NOMO-1 treated with DMSO at 0.1 percent for 48 hours (cell line): ENCODE data around the gene PTPRD.
"Not testable (repeated sequence)": the region's sequence is repeated elsewhere in the genome, so short reads cannot be mapped to it uniquely, and the experiment has no call there.

Source experiments
- DNase-seq: peaks from one replicate; lab custom pipeline; 2025; ENCODE audit not compliant: unreplicated experiment; lab: John Stamatoyannopoulos, UW

PTPRD gene

DNA sequence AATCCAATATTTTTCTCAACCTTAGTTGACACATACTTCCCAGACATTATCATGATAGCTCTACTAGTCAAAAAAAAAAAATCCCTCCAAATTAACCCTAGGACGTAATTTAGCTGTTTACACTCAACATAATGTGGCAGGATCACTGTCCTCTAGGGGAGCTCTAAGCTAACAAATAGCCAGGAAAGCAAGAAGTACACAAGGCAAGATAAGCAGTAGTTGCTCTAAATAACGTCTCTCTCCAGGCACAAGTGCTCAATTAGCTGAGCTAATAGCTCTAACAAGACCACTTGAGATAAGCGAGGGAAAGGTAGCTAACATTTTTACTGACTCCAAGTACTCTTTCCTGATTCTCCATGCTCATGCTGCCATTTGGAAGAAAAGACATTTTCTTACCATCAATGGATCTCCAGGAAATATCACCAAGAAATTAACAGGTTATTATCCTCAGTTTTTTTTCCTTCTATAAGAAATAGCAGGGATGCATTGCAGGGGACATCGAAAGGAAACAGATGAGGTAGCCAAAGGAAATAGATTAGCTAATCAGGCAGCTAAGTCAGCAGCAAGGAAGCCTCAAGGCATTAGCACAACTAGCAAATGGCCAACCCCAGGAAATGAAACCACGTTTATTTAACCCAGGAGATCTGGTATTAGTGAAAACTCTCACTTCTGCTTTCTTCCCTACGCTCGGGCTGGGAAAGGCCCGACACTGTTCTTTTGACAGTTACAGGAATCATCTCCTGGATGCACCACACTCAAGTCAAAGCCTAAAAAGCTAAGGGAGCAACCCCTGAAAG lies 614.1 kb downstream of the PTPRD start:
- no peak for DNase-seq

DNA sequence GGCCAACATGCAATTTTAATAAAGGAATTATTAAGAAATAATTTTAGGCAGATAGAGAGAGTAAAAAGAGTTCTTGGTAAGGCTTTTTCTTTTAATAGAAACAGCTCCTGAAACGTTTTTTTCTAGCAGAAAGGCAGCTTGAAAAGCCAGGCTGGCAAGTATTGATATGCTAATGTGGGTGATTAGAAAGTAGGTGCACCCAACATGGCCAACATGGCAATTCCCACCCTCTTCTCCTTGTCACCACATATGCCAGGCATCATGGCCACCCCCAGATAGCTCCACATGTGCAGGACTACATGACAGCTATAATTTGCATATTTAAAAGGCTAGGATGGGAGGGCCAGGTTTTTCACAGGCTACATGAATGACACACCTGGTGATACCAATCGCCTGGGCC lies 615.2 kb downstream of the PTPRD start:
- no peak for DNase-seq

DNA sequence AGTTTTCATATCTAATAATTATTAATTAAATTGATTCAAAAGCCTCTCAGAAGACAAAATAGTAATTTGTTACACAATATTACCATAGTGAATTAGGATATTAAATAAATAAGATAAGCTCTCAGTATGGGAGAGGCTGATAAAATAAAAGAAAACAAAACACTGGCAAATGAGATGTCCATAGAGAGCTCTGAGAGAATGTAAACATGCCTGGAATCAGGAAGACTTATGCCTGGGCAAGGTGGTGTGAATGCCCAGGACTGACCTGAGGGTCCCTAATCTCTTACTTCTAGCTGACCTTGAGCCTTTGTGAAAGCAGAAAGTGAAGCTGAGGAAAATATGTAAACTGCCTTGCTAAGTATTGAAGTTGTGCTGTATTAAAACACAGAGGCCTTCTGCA lies 616.5 kb downstream of the PTPRD start:
- no peak for DNase-seq

DNA sequence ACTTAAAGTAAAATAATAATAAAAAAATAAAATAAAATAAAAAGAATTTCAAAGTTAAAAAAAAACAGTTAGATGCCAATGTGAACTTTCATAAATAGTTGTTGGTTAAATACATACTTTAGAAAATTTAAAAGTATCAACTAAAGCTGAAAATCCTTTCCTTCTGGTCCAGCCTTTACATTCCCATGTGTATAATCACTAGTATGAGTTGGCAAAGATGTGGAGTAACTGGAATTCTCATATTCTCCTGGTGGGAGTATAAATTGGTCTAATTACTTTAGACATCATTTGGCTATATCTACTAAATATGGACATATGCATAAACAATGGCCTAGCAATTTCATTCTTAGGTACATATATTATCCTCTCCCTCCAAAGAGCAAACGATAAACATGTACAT lies 619.9 kb downstream of the PTPRD start:
- no peak for DNase-seq

DNA sequence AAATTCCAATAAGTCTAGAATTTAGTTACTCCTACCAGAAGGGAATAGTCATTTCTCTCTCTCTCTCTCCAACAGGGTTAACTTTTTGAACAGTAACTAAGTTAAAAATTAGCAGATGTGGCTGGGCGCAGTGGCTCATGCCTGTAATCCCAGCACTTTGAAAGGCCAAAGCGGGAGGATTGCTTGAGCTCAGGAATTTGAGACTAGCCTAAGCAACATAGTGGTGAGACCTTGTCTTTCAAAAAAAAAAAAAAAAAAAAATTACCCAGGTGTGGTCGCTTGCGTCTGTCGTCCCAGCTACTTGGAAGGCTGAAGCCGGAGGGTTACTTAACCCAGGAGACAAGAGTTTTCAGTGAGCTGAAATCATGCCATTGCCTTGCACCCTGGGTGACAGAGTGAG lies 639.7 kb downstream of the PTPRD start:
- DNase-seq = no peak

DNA sequence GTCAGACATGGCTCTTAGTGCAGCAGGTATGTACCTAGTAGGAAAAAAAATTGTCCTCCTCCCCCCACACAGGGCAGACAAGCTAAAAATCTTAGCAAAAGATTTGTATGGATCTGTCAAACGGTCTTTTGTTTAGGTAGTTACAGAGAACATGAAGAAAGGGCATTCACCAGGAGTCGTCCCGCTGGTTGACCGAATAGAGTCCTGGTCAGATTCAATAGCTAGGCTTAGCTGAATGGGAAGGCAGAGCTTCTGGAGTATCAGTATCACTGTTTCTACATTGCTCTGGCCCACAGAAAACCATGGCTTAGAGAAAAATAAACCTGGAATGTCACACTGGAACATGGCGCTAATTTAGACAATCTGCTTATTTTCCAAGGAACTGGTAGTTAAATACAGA lies 642.3 kb downstream of the PTPRD start:
- DNase-seq = no peak

DNA sequence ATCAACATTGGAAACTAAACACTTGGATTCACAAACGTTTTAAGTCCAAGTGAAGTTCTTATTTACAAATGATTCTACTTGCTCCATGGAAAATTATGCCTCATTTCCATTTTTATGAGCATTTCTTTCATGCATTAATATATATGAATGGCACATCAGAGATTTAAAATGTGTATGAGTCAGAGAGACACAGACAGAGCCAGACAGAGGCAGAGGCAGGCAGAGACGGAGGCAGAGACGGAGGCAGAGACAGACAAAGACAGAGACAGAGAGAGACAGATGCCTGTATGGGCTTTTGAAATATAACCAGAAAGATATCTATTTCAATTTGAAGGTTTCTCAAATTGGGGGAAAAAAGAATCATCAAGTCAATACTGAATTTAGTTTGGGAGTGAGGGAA lies 649.0 kb downstream of the PTPRD start:
- DNase-seq = no peak

DNA sequence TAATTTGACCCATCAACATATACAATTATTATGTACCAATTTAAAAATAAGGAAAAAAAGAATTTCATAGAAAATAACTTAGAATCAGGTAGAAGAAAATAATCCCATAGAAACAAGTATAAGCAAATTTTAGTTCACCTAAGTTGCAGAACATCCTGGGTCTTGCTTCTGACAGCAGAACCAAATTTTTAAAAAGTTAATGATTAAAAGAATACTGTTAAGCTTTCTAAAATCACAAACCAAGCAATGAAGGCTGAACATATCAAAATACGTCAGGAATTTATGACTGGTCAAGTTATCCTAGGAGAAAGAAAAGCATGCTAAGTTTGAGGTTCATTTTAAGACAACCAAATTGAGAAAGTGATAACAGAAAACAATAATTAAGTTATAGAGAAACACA lies 650.9 kb downstream of the PTPRD start:
- DNase-seq = no peak

DNA sequence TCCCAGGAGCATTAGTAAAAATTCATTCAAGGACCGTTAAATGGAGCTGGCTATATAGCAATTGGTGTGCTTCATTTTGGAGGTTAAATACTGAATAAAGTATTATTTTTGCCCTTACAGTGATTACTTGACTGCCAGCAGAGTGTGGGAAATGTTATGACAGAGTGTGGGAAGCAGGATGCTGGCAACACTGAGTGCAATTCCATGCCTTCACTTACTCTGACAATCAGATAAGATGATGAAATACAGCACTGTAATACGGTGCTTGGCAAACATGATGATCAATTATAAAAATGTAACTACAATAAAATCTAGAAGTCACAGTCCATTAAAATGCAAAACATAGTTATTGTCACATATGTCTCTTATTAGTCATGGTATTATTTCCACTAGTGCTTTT lies 651.3 kb downstream of the PTPRD start:
- DNase-seq = no peak

DNA sequence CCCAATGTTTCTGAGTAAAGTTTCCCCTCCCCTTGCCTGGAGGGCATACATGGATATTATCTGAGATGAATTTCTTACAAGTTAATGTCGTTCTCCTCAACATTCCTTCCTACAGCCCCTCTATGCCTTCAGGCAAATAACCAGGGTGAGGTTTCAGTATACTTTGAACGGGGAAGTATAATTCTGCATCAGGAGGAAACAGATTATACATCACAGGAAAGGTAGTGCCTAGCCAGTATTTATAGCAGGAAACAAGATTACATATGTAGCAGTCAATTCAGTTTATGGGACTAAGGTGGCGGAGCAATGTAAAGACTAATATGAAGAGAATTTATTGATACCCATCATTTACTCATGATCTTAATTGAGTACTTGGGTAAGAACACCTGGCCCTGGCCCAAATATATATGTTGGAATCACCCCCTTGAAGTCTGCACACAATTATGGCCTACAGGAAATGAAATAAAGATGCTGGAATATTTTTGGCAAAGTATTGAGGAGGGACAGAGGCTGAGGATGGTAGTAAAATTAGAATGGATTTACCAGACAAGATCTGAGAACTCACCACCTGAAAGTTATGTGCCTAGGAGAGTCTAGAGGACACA lies 661.1 kb downstream of the PTPRD start:
- DNase-seq = no peak

DNA sequence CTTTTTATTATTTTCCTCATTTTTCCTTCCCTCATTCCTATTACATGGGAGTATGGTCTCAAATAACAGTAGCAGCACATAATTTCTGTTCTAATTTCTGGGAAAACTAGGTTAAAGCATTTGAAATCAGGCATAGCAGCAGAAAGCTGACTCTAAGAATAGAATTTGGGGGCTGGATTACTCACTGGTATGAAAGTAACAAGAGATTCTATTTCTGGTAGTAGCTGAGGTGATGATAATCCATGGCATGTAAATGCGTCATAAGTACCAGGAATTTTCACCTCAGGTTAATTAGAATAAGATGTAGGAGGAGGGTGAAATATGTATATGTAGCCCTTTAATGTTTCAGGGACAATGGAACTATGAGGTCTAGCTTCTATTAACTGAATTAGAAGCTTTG lies 662.0 kb downstream of the PTPRD start:
- DNase-seq = no peak

DNA sequence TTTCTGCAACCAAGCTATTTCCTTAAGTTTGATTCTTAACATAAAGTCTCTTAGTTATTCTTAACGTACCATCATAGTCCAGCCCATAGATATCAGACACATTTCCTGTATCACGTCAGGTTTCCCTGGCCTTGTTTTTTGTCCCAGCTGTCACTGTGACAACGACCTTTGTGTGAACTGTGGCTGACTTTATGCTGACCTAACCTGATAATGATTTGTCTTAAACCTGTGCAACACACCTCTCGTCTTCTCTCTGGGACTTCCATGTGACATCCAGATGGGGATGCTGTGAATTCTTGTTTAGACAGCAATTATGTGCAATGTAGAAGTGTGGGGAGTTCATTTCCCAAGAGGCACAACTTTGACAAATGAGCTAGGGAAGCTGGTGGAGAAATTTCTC lies 662.8 kb downstream of the PTPRD start:
- no peak for DNase-seq

DNA sequence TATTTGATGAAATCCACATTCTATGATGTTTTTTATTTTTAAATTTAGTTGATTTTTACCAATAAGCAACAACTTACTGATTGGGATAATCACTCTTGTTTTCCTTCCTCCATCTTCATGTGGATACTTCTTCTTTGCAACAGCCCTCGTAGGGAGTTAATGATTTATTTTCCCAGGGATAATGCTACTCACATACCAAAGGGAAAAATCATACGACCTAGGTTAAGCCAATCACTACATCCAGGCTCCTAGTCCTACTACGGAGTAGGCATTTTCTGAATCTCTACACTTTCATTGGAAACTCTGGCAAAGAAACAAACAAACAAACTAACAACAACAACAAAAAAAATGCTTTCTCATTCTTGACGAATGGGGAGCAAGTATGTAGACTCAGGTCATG lies 663.4 kb downstream of the PTPRD start:
- no peak for DNase-seq

DNA sequence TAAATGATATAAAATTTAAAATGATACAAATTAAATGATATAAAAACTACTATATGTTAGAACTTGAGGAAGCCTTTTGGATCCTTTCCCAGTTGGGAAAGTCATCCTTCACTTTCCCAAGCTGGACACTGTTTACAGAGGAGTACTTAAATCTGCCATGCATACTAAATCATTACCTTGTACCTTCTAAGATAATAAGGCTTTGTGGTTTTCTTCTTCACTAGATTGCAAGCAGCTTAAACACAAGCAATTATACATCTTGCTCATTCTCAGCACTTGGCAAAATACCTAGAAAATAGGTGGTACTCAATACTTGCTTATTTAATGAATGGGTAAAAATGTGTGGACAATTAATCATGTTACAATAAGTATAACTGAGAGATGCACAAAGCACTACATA lies 666.8 kb downstream of the PTPRD start:
- DNase-seq = no peak

DNA sequence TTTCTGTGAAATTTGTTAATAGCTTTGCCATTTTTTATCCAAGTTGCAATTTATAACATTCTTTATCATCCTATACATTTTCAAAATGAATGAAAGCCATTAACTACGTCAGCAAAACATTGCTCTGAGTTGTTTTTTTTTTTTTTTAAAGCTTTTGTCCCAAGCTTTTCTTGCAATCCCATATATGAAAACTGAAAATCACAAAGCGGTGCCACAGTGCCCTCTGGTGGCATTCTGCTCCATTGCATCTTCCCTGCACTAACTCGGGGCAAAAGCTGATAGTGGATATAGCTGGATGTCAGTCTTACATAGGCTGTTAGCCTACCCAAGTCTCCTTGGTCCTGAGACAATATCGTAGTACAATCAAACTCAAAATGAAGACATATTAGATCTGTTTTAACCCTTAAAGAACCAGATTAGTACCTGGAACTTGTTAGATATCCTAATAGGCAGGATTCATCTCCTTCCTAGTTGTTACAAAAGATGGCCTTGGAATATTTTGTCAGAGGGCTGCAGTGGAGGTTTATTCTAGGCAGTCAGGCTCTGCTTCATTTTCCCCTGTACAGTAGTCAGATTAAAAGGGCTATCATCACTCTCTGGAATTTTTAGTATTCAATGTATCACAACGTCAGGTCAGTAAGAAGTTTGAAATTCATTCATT lies 669.9 kb downstream of the PTPRD start:
- peak; percentile 15 for DNase-seq

DNA sequence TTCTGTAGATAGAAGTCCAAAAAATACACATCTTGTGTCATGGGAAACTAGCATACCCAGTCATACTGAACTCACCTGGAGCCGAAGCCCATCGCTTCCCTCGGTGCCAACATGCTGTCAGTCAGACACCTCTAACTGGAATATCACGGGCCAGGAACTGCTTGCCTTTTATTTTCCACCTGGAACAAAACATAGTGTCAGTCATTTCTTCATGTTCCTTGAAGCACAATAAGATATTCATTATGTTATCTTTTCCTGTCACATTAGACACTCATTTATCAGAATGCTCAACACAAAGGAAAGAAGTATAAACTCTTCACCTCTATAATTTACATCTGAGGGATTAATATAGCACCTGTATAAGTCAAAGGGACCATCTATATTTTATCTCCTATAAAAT lies 674.4 kb downstream of the PTPRD start:
- DNase-seq = no peak

DNA sequence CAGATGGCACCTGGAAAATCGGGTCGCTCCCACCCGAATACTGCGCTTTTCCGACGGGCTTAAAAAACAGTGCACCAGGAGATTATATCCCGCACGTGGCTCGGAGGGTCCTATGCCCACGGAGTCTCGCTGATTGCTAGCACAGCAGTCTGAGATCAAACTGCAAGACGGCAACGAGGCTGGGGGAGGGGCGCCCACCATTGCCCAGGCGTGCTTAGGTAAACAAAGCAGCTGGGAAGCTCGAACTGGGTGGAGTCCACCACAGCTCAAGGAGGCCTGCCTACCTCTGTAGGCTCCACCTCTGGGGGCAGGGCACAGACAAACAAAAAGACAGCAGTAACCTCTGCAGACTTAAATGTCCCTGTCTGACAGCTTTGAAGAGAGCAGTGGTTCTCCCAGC lies 681.3 kb downstream of the PTPRD start:
- not testable (repeated sequence) for DNase-seq

DNA sequence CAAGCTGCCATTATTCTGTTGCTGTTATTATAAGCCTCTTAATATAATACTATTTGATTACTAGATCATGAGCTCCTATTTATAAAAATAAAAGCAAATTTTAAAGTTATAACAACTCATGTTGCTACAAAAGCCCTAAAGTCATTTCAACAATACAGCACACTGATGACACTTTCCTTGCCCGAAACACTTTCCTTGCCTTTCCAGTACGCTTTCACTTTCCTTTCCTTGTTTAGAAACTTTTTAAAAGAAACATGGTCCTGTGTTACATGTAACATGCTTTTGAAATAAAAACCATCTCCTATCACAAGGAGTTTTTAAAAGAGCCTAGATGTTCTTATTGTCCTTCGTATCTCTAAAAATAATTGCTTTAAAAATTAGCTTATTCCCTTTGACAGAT lies 688.4 kb downstream of the PTPRD start:
- DNase-seq = no peak

DNA sequence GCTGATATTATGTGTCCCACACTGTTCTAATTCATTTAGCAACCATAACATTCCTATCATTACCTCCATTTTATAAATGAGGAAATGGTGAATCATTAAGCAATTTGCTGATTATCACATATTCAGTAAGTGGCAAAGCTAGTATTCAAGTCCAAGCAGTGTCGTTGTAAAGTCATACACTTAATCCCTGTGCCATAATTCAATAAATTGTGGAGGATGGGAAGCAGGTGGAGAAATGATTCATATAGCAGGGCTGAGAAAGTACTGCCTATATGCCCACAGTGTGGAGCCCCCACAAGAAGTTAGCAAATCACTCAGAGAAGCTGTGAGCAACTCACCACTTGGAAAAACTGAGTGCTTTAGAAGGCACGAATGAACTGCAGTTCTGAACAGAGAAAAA lies 691.0 kb downstream of the PTPRD start:
- no peak for DNase-seq

DNA sequence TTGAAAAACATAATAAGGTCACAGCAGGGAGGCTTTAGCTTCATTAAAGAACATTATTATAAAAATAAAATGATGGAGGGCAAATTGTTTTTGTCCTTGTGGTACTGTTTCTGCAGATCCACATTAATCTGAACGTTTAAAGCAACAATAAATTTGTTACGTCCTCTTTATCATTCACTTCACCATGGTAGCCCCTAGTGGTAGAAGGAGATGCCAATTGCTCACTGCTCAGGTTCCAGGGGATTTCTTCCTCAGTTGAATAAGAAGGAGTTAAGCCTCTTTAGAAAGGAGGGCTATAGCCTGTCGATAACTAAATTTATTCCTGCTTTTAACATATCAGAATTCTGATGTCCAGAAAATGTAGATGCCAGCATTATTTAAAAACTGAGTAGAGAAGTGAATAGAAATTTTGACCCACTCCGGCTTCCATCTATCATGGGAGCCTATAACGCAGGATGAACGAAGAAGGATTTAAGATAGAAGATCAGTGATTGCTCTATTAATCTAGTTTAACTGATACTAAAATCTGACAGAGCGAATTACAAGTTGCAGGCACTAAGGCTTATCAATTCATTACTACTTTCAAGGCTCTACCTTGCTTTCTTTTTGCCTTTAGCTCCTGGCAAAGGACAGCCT lies 692.3 kb downstream of the PTPRD start:
- DNase-seq = no peak

DNA sequence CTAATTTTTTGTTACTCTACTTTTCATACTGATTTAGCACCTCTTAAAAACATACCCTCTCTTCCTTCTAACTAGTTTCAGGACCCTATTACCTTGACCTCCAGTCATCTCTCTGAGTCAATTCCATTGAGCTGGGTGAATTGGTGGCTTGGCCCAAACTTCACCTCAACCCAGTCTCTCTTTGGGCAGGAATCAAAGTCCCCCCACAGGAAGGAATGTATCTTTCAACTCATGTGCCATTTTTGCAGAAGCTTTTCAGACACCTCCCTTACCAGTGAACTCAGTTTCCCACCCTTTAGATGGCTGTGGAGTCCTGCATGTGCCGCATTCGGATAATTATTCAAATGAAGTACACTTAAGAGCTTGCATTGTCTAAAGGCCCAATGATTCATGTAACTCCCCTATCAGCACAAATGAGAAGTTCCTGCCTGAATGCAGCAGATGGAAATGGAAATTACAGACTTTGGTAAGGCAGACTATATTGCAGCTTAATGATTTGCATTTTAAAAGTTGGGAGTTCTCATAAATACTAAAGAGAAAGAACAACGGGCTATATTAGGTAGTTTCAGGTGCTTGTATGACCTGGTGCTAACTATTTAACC lies 693.5 kb downstream of the PTPRD start:
- DNase-seq = no peak

DNA sequence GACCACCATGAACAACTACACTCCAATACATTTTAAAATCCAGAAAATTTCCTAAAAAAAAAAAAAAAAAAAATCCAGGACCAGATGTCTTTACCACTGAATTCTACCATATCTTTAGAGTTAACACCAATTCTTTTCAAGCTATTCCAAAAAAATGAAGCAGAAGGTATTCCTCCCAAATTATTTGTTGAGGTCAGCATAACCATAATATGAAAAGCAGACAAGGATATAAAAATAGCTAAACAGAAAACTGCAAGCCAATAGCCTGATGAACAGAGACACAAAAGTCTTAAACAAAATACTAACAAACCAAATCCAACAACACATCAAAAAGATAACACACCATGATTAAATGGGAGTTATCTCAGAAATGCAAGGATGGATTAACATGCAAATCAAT lies 695.4 kb downstream of the PTPRD start:
- DNase-seq = no peak
